ENCODE results near the gene SMYD2. TPM values are rescaled to one million over a fixed set of nuclear protein-coding genes. Genes with fewer than 3 reads are reported as not detected.
A peak's percentile ranks its signal among the peaks of the same experiment; 100 is the strongest.

SMYD2 gene
- total RNA-seq, 2 experiments from 2014 or later: 38.1 to 41.6 TPM

- no peaks in the 10 kb centered on the region for H3K4me1 Mint-ChIP-seq
- no peak for DNase-seq
- no peaks in the 10 kb centered on the region for H3K9me3 Mint-ChIP-seq
- H3K4me3 Mint-ChIP-seq: no peak overlapping the region
- no peaks in the 10 kb centered on the region for H3K27me3 Mint-ChIP-seq
- H3K27ac Mint-ChIP-seq: no peak overlapping the region
- peaks cover 20% of the 10 kb centered on the region for H3K36me3 Mint-ChIP-seq
- POLR2A ChIA-PET: no interaction called here
- no peak for ATAC-seq (ENCODE audit: low read depth)
These were observed 37.4 kb downstream of the SMYD2 start for GRCh38 chr1:214318356-214318755.

- Mint-ChIP-seq H3K36me3 (peaks cover 17% of the 10 kb centered on the region), H3K27me3 (no peaks in the 10 kb centered on the region), H3K9me3 (no peaks in the 10 kb centered on the region), H3K27ac (no peak overlapping the region), H3K4me1 (no peaks in the 10 kb centered on the region), H3K4me3 (no peak overlapping the region)
- ATAC-seq (ENCODE audit: low read depth) (no peak), DNase-seq (no peak)
- POLR2A ChIA-PET: no interaction called here
These were observed 38.2 kb downstream of the SMYD2 start for GRCh38 chr1:214318956-214319736.

- no peaks in the 10 kb centered on the region for H3K4me1 Mint-ChIP-seq
- no peak for ATAC-seq (ENCODE audit: low read depth)
- DNase-seq: no peak
- peaks cover 19% of the 10 kb centered on the region for H3K36me3 Mint-ChIP-seq
- H3K27ac Mint-ChIP-seq: no peak overlapping the region
- POLR2A ChIA-PET: no interaction called here
- no peaks in the 10 kb centered on the region for H3K9me3 Mint-ChIP-seq
- no peak overlapping the region for H3K4me3 Mint-ChIP-seq
- no peaks in the 10 kb centered on the region for H3K27me3 Mint-ChIP-seq
These were observed 39.0 kb downstream of the SMYD2 start for GRCh38 chr1:214319938-214320337.

DNA sequence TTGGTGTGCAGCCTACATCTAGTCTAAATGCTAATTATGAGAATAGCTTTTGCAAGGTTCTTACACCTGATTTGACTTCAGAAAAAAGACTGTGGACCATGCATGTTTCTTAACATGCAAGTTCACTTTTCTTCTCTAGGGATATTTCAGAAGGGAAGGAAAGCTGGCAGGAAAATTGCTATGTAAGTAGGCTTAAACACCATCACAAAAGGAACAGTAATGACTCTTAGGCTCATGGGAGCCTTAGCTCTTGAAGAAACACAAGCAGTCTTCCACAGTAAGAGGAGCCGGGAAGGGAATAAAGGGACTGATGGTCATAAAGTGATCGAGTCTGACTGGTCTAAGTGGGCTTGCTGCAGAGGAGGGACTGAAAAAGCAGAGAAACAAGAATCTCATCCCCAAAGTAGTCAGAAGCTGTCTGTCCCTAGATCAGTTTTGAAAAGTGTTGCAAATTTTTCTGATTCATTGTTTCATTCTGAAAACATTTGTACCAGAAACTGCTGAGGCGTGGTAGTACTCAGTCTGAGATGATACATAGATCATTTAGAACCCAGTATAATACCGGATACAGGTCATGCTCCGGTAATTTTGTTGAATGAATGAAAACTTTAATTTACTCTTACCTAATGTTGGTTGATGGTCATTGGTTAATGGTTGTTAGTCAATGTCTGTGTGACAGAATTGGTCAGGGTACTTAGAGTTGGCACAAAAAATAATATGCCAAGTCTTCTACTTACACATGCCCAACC, 40.9 kb downstream of the SMYD2 start:
- POLR2A ChIA-PET: no interaction called here
- H3K27ac Mint-ChIP-seq: no peak overlapping the region
- no peak for DNase-seq
- peaks cover 19% of the 10 kb centered on the region for H3K36me3 Mint-ChIP-seq
- H3K4me1 Mint-ChIP-seq: peaks cover 3% of the 10 kb centered on the region
- no peaks in the 10 kb centered on the region for H3K9me3 Mint-ChIP-seq
- H3K4me3 Mint-ChIP-seq: no peak overlapping the region
- ATAC-seq (ENCODE audit: low read depth): no peak
- H3K27me3 Mint-ChIP-seq: no peaks in the 10 kb centered on the region

- Mint-ChIP-seq H3K4me3 (no peak overlapping the region), H3K27me3 (no peaks in the 10 kb centered on the region), H3K4me1 (peaks cover 8% of the 10 kb centered on the region), H3K27ac (no peak overlapping the region), H3K36me3 (peaks cover 14% of the 10 kb centered on the region), H3K9me3 (no peaks in the 10 kb centered on the region)
- no peak for DNase-seq
- POLR2A ChIA-PET: no interaction called here
- ATAC-seq (ENCODE audit: low read depth): no peak
These were observed 44.2 kb downstream of the SMYD2 start for GRCh38 chr1:214324896-214325800.

- H3K4me1 Mint-ChIP-seq: peaks cover 8% of the 10 kb centered on the region
- H3K4me3 Mint-ChIP-seq: no peak overlapping the region
- H3K9me3 Mint-ChIP-seq: no peaks in the 10 kb centered on the region
- POLR2A ChIA-PET: no interaction called here
- no peak overlapping the region for H3K27ac Mint-ChIP-seq
- ATAC-seq (ENCODE audit: low read depth): no peak
- peaks cover 13% of the 10 kb centered on the region for H3K36me3 Mint-ChIP-seq
- H3K27me3 Mint-ChIP-seq: no peaks in the 10 kb centered on the region
- DNase-seq: no peak
These were observed 45.4 kb downstream of the SMYD2 start for GRCh38 chr1:214326406-214326805.

GRCh38 chr1:214327514-214327913, 46.6 kb downstream of the SMYD2 start:
- no peaks in the 10 kb centered on the region for H3K9me3 Mint-ChIP-seq
- DNase-seq: no peak
- ATAC-seq (ENCODE audit: low read depth): peak; percentile 41
- peaks cover 9% of the 10 kb centered on the region for H3K36me3 Mint-ChIP-seq
- POLR2A ChIA-PET: interaction anchor here (1.4 kb wide), 1 partner anchor 113 kb away, joined by 6 read pairs; no protein-coding TSS in a partner anchor
- no peaks in the 10 kb centered on the region for H3K27me3 Mint-ChIP-seq
- no peak overlapping the region for H3K4me3 Mint-ChIP-seq
- H3K27ac Mint-ChIP-seq: no peak overlapping the region
- H3K4me1 Mint-ChIP-seq: peaks cover 10% of the 10 kb centered on the region

- POLR2A ChIA-PET: interaction anchor here (1.0 to 1.4 kb wide), 3 partner anchors 49 to 114 kb away, joined by 3 to 6 read pairs (median 4); no protein-coding TSS in a partner anchor
- Mint-ChIP-seq H3K4me1 (peaks cover 10% of the 10 kb centered on the region), H3K27me3 (no peaks in the 10 kb centered on the region), H3K27ac (no peak overlapping the region), H3K36me3 (peaks cover 9% of the 10 kb centered on the region), H3K9me3 (no peaks in the 10 kb centered on the region), H3K4me3 (no peak overlapping the region)
- ATAC-seq (ENCODE audit: low read depth) (peak; percentile 92), DNase-seq (peak; percentile 76)
These were observed 48.0 kb downstream of the SMYD2 start for GRCh38 chr1:214328770-214329469.

GRCh38 chr1:214329470-214330220, 48.7 kb downstream of the SMYD2 start:
- POLR2A ChIA-PET: interaction anchor here (1.0 kb wide), 1 partner anchor 68 kb away, joined by 4 read pairs; no protein-coding TSS in a partner anchor
- no peak overlapping the region for H3K4me3 Mint-ChIP-seq
- no peak for DNase-seq
- peaks cover 8% of the 10 kb centered on the region for H3K36me3 Mint-ChIP-seq
- no peaks in the 10 kb centered on the region for H3K27me3 Mint-ChIP-seq
- no peaks in the 10 kb centered on the region for H3K9me3 Mint-ChIP-seq
- H3K4me1 Mint-ChIP-seq: peaks cover 10% of the 10 kb centered on the region
- no peak for ATAC-seq (ENCODE audit: low read depth)
- H3K27ac Mint-ChIP-seq: no peak overlapping the region

GRCh38 chr1:214330222-214330621, 49.3 kb downstream of the SMYD2 start:
- ATAC-seq (ENCODE audit: low read depth) (no peak), DNase-seq (no peak)
- Mint-ChIP-seq H3K36me3 (peaks cover 8% of the 10 kb centered on the region), H3K4me1 (peaks cover 10% of the 10 kb centered on the region), H3K9me3 (no peaks in the 10 kb centered on the region), H3K27me3 (no peaks in the 10 kb centered on the region), H3K4me3 (no peak overlapping the region), H3K27ac (no peak overlapping the region)
- POLR2A ChIA-PET: no interaction called here

DNA sequence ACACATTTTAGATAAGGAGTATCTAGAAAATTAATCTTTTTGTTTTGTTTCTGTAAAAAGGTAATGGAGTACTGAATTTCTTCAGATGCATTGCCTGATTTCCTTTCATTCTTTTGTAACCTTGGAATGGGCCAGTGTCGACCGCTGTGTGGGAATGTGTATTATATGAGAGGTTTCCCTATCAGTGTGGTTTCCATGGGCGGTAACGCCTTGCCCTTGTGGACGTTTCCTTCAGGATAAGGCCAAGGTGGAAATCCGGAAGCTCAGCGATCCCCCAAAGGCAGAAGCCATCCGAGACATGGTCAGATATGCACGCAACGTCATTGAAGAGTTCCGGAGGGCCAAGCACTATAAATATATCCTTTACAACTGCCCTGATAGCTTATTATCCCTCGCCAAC, 49.8 kb downstream of the SMYD2 start:
- peaks cover 5% of the 10 kb centered on the region for H3K36me3 Mint-ChIP-seq
- no peaks in the 10 kb centered on the region for H3K9me3 Mint-ChIP-seq
- H3K27ac Mint-ChIP-seq: no peak overlapping the region
- H3K4me3 Mint-ChIP-seq: no peak overlapping the region
- DNase-seq (no peak), ATAC-seq (ENCODE audit: low read depth) (no peak)
- no peaks in the 10 kb centered on the region for H3K27me3 Mint-ChIP-seq
- H3K4me1 Mint-ChIP-seq: peaks cover 10% of the 10 kb centered on the region
- POLR2A ChIA-PET: no interaction called here

DNA sequence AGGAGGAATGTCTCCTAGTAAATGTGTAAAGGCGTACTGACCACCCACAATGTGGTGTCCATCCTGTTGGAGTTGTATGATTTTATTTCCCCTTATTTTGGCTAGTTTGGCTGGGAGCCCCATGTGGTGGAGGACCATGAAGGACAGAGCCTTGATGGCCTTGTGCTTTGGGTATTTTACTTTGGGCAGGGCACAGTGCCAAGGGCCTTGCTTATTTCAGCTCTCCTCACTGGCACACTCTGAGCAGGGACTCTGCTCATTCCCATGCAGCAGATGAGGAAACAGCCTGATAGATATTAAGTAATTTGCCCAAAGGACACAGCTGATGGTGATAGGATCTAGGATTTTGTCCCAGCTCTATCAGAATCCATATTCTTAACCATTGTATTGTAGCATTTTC, 50.2 kb downstream of the SMYD2 start:
- no peak for DNase-seq
- H3K4me1 Mint-ChIP-seq: peaks cover 9% of the 10 kb centered on the region
- POLR2A ChIA-PET: interaction anchor here (1.3 kb wide), 1 partner anchor 70 kb away, joined by 3 read pairs; no protein-coding TSS in a partner anchor
- no peak overlapping the region for H3K27ac Mint-ChIP-seq
- H3K27me3 Mint-ChIP-seq: no peaks in the 10 kb centered on the region
- peaks cover 5% of the 10 kb centered on the region for H3K36me3 Mint-ChIP-seq
- no peak for ATAC-seq (ENCODE audit: low read depth)
- no peak overlapping the region for H3K4me3 Mint-ChIP-seq
- H3K9me3 Mint-ChIP-seq: no peaks in the 10 kb centered on the region

All from activated naive CD8-positive, alpha-beta T cell treated with anti-CD3 and anti-CD28 coated beads, Interleukin-2, amount 10 ng/mL, durations not matched to agents 7 days and 5 days (primary cell).